Neutrophil (primary cell): ENCODE data around the gene IER3.

Experiments used
- H3K27ac ChIP-seq: fragments of 200-600 bp; sonication (generic); 2 replicates; pipeline ENCODE4 v1.5.1; 2016; ENCODE audit warnings: mild to moderate bottlenecking, moderate library complexity
- H3K27me3 ChIP-seq: fragments of 200-600 bp; sonication (generic); 2 replicates; pipeline ENCODE4 v1.6.0; 2016; ENCODE audit warnings: mild to moderate bottlenecking
- H3K36me3 ChIP-seq: fragments of 200-600 bp; sonication (generic); 2 replicates; pipeline ENCODE4 v1.5.1; 2017
- H3K4me1 ChIP-seq, 2 experiments: fragments of 200-600 bp in 1 of 2; sonication (generic) in 1 of 2; 1 replicate in 1 of 2; 2 replicates in 1 of 2; pipeline versions ENCODE4 v1.5.1 to v1.6.1; 2013 to 2016; ENCODE audit warnings: low read depth in 1 of 2, low read length in 1 of 2, mild to moderate bottlenecking in 1 of 2, moderate library complexity in 1 of 2; ENCODE audit not compliant: control insufficient read depth in 1 of 2, insufficient read depth in 1 of 2
- H3K4me3 ChIP-seq, 2 experiments: fragments of 200-600 bp in 1 of 2; sonication (generic) in 1 of 2; 1 replicate in 1 of 2; 2 replicates in 1 of 2; pipeline ENCODE4 v1.5.1; 2013 to 2016; ENCODE audit warnings: low read depth in 1 of 2, low read length in 1 of 2, mild to moderate bottlenecking in 1 of 2, moderate library complexity in 1 of 2
- H3K9me3 ChIP-seq: fragments of 200-600 bp; sonication (generic); 2 replicates; pipeline ENCODE4 v1.5.1; 2016
- TF ChIP-seq, protein P1 (sequence below): fragments of 200-600 bp; sonication (generic); IDR thresholded peaks from 2 replicates; pipeline ENCODE4 v1.5.1; 2016; ENCODE audit warnings: antibody characterized with exemption

The IER3 gene

DNA sequence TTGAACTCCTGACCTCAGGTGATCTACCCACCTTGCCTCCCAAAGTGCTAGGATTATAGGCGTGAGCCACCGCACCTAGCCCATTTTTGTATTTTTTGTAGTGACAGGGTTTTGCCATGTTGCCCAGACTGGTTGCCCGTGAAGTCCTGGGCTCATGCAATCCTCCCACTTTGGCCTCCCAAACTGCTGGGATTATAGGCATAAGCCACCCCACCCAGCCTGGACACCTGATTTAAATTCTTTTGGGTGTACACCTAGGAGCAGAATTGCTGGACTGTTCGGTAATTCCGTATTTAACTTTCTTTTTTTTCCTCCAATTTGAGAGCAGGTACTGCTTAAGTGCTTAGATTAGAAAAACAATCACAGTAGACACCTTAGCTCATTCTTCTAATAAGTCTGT is 47.9 kb downstream of the IER3 start:
- Histone ChIP-seq H3K4me3 (no peak overlapping the region), H3K27me3 (no peaks in the 10 kb centered on the region), H3K36me3 (no peaks in the 10 kb centered on the region), H3K9me3 (no peaks in the 10 kb centered on the region), H3K4me1 (peaks cover 8 to 12% of the 10 kb centered on the region in 2 experiments), H3K27ac (no peak overlapping the region)
- TF ChIP-seq, protein P1, sequence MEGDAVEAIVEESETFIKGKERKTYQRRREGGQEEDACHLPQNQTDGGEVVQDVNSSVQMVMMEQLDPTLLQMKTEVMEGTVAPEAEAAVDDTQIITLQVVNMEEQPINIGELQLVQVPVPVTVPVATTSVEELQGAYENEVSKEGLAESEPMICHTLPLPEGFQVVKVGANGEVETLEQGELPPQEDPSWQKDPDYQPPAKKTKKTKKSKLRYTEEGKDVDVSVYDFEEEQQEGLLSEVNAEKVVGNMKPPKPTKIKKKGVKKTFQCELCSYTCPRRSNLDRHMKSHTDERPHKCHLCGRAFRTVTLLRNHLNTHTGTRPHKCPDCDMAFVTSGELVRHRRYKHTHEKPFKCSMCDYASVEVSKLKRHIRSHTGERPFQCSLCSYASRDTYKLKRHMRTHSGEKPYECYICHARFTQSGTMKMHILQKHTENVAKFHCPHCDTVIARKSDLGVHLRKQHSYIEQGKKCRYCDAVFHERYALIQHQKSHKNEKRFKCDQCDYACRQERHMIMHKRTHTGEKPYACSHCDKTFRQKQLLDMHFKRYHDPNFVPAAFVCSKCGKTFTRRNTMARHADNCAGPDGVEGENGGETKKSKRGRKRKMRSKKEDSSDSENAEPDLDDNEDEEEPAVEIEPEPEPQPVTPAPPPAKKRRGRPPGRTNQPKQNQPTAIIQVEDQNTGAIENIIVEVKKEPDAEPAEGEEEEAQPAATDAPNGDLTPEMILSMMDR, result no peak
